GM18499 (cell line): ENCODE results near the gene PINLYP.
"Not testable (repeated sequence)": the region's sequence is repeated elsewhere in the genome, so short reads cannot be mapped to it uniquely, and the experiment has no call there.

Experiments
- ATAC-seq: cut with Tn5 transposase; IDR thresholded peaks from one replicate; pipeline ENCODE4 v1.9.1; 2021; ENCODE audit warnings: moderate number of reproducible peaks; ENCODE audit not compliant: insufficient read depth, unreplicated experiment

The PINLYP gene

GRCh38 chr19:43547926-43548325, 27.7 kb upstream of the PINLYP start:
- ATAC-seq = not testable (repeated sequence)

DNA sequence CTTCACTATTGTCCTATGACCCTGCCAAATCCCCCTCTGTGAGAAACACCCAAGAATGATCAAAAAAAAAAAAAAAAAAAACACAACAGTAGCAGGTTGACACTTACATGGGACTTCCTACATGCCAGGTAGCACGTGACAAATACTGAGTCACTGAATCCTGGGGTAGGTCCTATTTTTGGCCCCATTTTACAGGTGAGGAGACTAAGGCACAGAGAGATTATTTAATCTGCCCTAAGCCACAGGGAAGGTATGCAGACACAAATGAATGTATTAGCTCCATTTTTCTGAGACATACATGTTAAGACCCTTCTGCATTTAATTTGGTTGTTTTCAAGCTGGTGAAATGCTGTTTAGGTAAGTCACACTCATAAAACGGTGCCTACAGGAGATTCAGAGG, 26.9 kb upstream of the PINLYP start:
- no peak for ATAC-seq

- ATAC-seq = no peak
These were observed 24.0 kb upstream of the PINLYP start for GRCh38 chr19:43551399-43552197.

DNA sequence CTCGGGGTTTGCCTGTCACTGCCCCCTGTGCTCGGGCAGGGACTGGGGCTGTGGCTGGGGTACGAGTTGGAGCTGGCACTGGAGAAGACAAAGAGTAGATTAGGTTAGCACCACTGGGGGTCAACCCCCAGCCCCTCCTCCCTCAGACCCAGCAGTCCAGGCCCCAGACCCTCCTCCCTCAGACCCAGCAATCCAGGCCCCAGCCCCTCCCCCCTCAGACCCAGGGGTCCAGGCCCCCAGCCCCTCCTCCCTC, 23.5 kb upstream of the PINLYP start:
- no peak for ATAC-seq

GRCh38 chr19:43552616-43553015, 23.0 kb upstream of the PINLYP start:
- no peak for ATAC-seq

GRCh38 chr19:43553656-43554055, 21.9 kb upstream of the PINLYP start:
- ATAC-seq = no peak

DNA sequence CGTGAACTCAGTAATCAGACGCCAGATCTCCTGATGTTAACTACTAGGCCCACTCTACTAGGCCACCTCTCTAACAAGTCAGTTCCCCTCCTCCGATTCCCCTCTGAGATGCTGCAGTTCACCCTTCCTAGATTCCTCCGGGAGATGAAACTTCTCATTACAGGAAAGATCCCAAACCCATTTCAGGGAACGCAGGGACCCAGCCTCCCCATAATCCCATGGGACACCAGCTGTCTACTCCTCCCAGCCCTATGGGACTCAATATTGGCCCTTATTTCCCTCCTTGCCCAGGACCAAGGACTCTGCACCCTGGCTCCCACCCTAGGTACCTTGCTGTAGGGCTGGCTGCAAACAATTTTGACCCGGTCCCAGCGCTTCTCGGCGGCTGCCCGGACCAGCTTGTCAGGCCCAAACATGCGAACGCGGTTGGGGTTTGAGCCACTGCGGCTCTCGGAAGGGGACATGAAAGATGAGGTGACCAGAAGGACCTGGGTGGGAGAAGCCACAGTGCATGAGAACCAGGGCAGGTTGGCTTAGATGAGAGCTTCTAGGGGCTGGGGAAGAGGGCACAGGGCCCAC, 21.2 kb upstream of the PINLYP start:
- ATAC-seq = no peak

GRCh38 chr19:43555185-43555770, 20.3 kb upstream of the PINLYP start:
- no peak for ATAC-seq

GRCh38 chr19:43560687-43561086, 14.9 kb upstream of the PINLYP start:
- ATAC-seq = no peak

DNA sequence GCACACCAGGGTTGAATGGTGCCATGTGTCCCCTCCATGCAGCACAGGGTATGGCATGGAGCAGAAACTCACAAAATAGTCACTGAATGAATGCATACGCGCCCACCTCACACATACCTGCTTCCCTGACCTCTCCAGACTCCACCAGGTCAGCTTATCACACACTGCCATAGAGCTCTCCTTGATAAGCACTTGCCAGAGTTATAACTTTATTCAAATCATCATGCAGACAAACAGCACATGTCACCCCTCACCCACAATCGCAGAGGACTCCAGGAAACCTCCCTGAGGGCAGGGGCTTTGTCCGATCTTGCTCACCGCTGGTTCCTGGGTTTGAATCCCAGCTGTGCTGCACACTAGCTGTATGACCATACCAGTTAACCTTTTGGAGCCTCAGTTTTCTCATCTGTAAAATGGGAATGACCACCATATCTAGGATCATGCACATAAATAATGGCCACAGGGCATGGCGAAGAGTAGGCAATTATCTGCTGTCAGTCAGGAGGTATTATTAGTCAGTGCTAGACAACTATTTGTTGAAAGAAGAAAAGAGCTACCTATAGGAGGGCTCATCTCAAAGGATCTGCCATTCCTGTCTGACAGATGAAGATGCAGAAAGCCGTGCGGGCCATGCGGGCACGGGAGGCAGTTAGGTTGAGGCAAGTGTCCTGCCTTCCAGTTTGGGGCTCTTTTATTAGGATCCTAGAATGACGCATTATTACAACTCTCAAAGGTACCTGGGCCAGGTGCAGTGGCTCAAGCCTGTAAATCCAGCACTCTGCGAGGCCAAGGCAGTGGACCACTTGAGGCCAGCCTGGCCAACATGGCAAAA, 14.2 kb upstream of the PINLYP start:
- no peak for ATAC-seq

- ATAC-seq = no peak
These were observed 13.3 kb upstream of the PINLYP start for GRCh38 chr19:43562226-43562697.

DNA sequence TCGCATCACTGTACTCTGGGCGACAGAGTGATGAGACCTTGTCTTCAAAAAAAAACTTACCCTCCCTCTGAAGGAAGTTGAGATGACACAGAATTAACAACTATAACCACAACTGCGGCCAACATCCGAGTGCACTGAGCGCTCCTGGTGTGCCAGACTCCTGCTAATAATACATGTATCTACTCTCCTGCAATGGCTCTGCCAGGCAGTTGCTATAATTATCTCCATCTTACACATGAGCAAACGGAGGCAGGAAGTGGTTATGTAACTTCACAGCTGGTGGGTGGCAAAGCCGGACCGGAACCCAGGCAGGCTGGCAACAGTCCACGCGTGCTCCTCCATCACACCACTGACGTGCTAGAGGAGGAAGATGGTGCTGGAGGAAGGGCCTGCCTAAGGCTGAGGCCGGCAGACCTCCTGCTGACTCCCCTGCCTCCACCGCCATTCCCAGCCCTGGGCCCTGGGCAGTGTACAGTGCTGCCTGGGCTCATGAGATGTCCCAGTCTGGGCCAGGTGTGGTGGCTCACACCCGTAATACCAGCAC, 12.8 kb upstream of the PINLYP start:
- ATAC-seq = no peak

GRCh38 chr19:43563816-43564457, 11.7 kb upstream of the PINLYP start:
- no peak for ATAC-seq

GRCh38 chr19:43564800-43565199, 10.8 kb upstream of the PINLYP start:
- ATAC-seq = no peak

DNA sequence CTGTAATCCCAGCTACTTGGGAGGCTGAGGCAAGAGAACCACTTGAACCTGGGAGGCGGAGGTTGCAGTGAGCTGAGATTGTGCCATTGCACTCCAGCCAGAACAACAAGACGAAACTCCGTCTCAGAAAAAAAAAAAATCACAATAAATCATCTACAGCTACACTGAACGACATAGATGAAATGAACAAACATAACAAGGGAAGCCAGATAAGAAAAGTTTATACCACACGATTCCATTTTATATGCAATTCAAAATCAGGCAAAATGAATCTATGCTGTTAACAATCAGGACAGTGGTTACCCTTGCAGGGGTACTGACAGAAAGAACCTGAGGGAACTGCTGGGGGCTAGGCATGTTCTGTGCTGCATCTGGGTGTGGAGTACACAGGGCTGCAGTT, 5.9 kb upstream of the PINLYP start:
- ATAC-seq = no peak

- no peak for ATAC-seq
These were observed 5.3 kb upstream of the PINLYP start for GRCh38 chr19:43570174-43570791.

GRCh38 chr19:43572171-43572588, 3.4 kb upstream of the PINLYP start:
- ATAC-seq = no peak

DNA sequence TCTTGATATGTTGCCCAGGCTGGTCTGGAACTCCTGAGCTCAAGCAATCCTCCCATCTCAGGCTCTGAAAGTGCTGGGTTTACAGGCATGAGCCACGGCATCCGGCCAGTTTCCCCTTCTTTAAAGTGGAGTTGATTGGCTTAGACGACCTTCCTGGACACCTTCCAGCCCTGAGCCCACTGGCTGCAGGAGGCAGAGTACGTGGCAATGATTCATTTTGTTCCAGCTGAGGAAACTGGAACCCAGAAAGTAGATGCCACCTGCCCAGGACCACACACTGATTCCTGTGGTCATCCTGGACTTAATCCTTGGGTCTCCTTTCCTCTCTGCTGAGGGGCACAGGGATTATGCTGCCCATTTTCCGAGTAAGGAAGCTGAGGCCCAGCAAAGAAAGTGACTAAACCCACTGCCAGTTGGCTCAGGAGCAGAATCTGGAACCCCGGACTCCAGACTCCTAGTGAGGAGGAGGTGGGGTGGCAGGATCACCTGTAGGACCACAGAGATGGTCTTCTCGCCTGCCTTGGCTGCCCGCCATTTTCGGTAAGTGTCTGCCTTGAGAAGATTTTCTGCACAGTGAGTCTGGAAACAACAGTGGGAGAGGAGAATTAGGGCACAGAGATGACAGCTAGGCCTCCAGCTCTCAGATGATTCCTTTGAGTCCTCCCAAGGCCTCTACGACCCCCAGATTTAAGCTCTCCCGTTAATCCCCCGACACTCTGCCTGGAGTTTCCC, 1.0 kb upstream of the PINLYP start:
- no peak for ATAC-seq
